HepG2 (cell line): ENCODE results near the gene COX14. TPM values are rescaled to one million over a fixed set of nuclear protein-coding genes. Genes with fewer than 3 reads are reported as not detected.

Experiments used
- CBX1 ChIP-seq: IDR thresholded peaks from one replicate; pipeline ENCODE4 v1.6.1; 2016; ENCODE audit warnings: antibody characterized with exemption, low read depth
- ESRRA ChIP-seq: sonication (generic); formaldehyde crosslinking; IDR thresholded peaks from 2 replicates; pipeline ENCODE4 v1.5.1; 2020; ENCODE audit warnings: mild to moderate bottlenecking, low read depth, missing genetic modification reagents
- HOXD1 ChIP-seq: sonication (generic); formaldehyde crosslinking; IDR thresholded peaks from 2 replicates; pipeline ENCODE4 v1.5.0; 2020; ENCODE audit warnings: missing genetic modification reagents
- KLF13 ChIP-seq: sonication (generic); formaldehyde crosslinking; IDR thresholded peaks from 2 replicates; pipeline ENCODE4 v1.4.0; 2020; ENCODE audit warnings: mild to moderate bottlenecking, missing genetic modification reagents
- MBNL3 ChIP-seq: fragments of 250-450 bp; sonication (Bioruptor Pico); conservative IDR thresholded peaks from 2 replicates; pipeline ENCODE4 v1.8.0; 2022; ENCODE audit warnings: mild to moderate bottlenecking, inconsistent platforms
- MEF2D ChIP-seq: sonication (generic); formaldehyde crosslinking; IDR thresholded peaks from 2 replicates; pipeline ENCODE4 v1.5.1; 2020; ENCODE audit warnings: mild to moderate bottlenecking, missing genetic modification reagents
- RAD51 ChIP-seq: fragments of 450-650 bp; IDR thresholded peaks from 2 replicates; pipeline ENCODE4 v1.6.1; 2016; ENCODE audit warnings: borderline replicate concordance
- TBX2 ChIP-seq: sonication (generic); formaldehyde crosslinking; IDR thresholded peaks from 2 replicates; pipeline ENCODE4 v1.5.0; 2020; ENCODE audit warnings: missing genetic modification reagents, mild to moderate bottlenecking, borderline replicate concordance
- TCF7L2 ChIP-seq: IDR thresholded peaks from 2 replicates; pipeline ENCODE4 v1.6.1; 2011; ENCODE audit warnings: mild to moderate bottlenecking, low read depth, low read length, moderate library complexity
- THRA ChIP-seq: sonication (generic); formaldehyde crosslinking; IDR thresholded peaks from 2 replicates; pipeline ENCODE4 v1.4.0; 2020; ENCODE audit warnings: missing genetic modification reagents, borderline replicate concordance
- TOE1 ChIP-seq: sonication (generic); formaldehyde crosslinking; IDR thresholded peaks from 2 replicates; pipeline ENCODE4 v1.4.0; 2020; ENCODE audit warnings: mild to moderate bottlenecking, missing genetic modification reagents
- YEATS4 ChIP-seq: sonication (generic); formaldehyde crosslinking; IDR thresholded peaks from 2 replicates; pipeline ENCODE4 v1.4.0; 2020; ENCODE audit warnings: missing genetic modification reagents, borderline replicate concordance
- ZBTB25 ChIP-seq: IDR thresholded peaks from 2 replicates; pipeline ENCODE4 v1.6.1; 2018; ENCODE audit warnings: missing genetic modification reagents
- ZBTB26 ChIP-seq: IDR thresholded peaks from 2 replicates; pipeline ENCODE4 v1.6.1; 2016; ENCODE audit warnings: missing compliant biosample characterization, missing genetic modification reagents, borderline replicate concordance
- ZNF180 ChIP-seq: sonication (generic); formaldehyde crosslinking; IDR thresholded peaks from 2 replicates; pipeline ENCODE4 v1.4.0; 2020; ENCODE audit warnings: low read depth, missing genetic modification reagents, borderline replicate concordance
- ZNF235 ChIP-seq: sonication (generic); formaldehyde crosslinking; IDR thresholded peaks from 2 replicates; pipeline ENCODE4 v1.8.1; 2023; ENCODE audit warnings: mild to moderate bottlenecking, missing genetic modification reagents, borderline replicate concordance
- ZNF260 ChIP-seq: sonication (generic); formaldehyde crosslinking; IDR thresholded peaks from 2 replicates; pipeline ENCODE4 v1.4.0; 2020; ENCODE audit warnings: missing genetic modification reagents, low read depth, mild to moderate bottlenecking, borderline replicate concordance
- ZNF431 ChIP-seq: sonication (generic); formaldehyde crosslinking; IDR thresholded peaks from 2 replicates; pipeline ENCODE4 v1.9.0; 2022; ENCODE audit warnings: missing genetic modification reagents, low read depth, mild to moderate bottlenecking, borderline replicate concordance
- ZNF530 ChIP-seq: sonication (generic); formaldehyde crosslinking; IDR thresholded peaks from 2 replicates; pipeline ENCODE4 v1.5.0; 2020; ENCODE audit warnings: low read depth, mild to moderate bottlenecking, missing genetic modification reagents
- ZNF703 ChIP-seq: sonication (generic); formaldehyde crosslinking; IDR thresholded peaks from 2 replicates; pipeline ENCODE4 v1.5.1; 2020; ENCODE audit warnings: missing genetic modification reagents, mild to moderate bottlenecking, moderate library complexity, borderline replicate concordance
- ZNF766 ChIP-seq: sonication (generic); formaldehyde crosslinking; IDR thresholded peaks from 2 replicates; pipeline ENCODE4 v1.5.0; 2020; ENCODE audit warnings: missing genetic modification reagents, borderline replicate concordance
- polyA plus RNA-seq, 8 experiments: library from polyadenylated mRNA; depleted of rRNA in 3 of 8; stranded (reverse) in 7 of 8; unstranded in 1 of 8; fragments of >200 nt; fragmentation: Illumina TruSeq in 4 of 8; extraction: Trizol in 4 of 8; gene quantifications; 2 replicates each; pipeline versions ENCODE4 v1.2.1 to v1.2.3, GENCODE V29; 2011 to 2016; ENCODE audit warnings: low read depth in 4 of 8, missing spikeins in 1 of 8, mixed read lengths in 1 of 8; ENCODE audit not compliant: insufficient read depth in 1 of 8
- total RNA-seq, 5 experiments: library from RNA; depleted of rRNA; stranded (reverse); fragments of >200 nt; fragmentation: Illumina TruSeq; extraction: Trizol; gene quantifications; 2 replicates each; pipeline ENCODE4 v1.2.3, GENCODE V29; 2016; ENCODE audit warnings: low read depth in 1 of 5
- TF ChIP-seq, protein P1 (sequence below): sonication (generic); formaldehyde crosslinking; IDR thresholded peaks from 2 replicates; pipeline ENCODE4 v1.4.0; 2020; ENCODE audit warnings: missing genetic modification reagents
- TF ChIP-seq, protein P2 (sequence below): sonication (generic); formaldehyde crosslinking; IDR thresholded peaks from 2 replicates; pipeline ENCODE4 v1.4.0; 2020; ENCODE audit warnings: missing genetic modification reagents

COX14 gene
- total and polyA plus RNA-seq, 2 of the 13 experiments (the other 11 are each of a cell fraction or from before 2014, with no cell fraction given) = 53.0 to 71.6 TPM

GRCh38 chr12:50082644-50083043 is 29.4 kb upstream of the COX14 start (continued):
- TF ChIP-seq, protein P1, sequence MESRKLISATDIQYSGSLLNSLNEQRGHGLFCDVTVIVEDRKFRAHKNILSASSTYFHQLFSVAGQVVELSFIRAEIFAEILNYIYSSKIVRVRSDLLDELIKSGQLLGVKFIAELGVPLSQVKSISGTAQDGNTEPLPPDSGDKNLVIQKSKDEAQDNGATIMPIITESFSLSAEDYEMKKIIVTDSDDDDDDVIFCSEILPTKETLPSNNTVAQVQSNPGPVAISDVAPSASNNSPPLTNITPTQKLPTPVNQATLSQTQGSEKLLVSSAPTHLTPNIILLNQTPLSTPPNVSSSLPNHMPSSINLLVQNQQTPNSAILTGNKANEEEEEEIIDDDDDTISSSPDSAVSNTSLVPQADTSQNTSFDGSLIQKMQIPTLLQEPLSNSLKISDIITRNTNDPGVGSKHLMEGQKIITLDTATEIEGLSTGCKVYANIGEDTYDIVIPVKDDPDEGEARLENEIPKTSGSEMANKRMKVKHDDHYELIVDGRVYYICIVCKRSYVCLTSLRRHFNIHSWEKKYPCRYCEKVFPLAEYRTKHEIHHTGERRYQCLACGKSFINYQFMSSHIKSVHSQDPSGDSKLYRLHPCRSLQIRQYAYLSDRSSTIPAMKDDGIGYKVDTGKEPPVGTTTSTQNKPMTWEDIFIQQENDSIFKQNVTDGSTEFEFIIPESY (CRISPR knock-in tag) = no peak
- TF ChIP-seq TCF7L2 = no peak
- TF ChIP-seq ZNF530 (CRISPR knock-in tag) = no peak
- TF ChIP-seq HOXD1 (CRISPR knock-in tag) = no peak
- no peak for TF ChIP-seq MBNL3
- TF ChIP-seq ZBTB26 (CRISPR knock-in tag) = no peak
- no peak for TF ChIP-seq RAD51
- no peak for TF ChIP-seq MEF2D (CRISPR knock-in tag)
- no peak for TF ChIP-seq THRA (CRISPR knock-in tag)
- TF ChIP-seq CBX1 = no peak
- TF ChIP-seq TOE1 (CRISPR knock-in tag) = no peak
- no peak for TF ChIP-seq ZNF766
- no peak for TF ChIP-seq ZNF235 (CRISPR knock-in tag)
- no peak for TF ChIP-seq KLF13
- no peak for TF ChIP-seq YEATS4 (CRISPR knock-in tag)
- no peak for TF ChIP-seq ZNF431 (CRISPR knock-in tag)
- no peak for TF ChIP-seq ZNF180
- TF ChIP-seq ZNF260 (CRISPR knock-in tag) = no peak
- TF ChIP-seq ZNF703 (CRISPR knock-in tag) = no peak
- TF ChIP-seq, protein P2, sequence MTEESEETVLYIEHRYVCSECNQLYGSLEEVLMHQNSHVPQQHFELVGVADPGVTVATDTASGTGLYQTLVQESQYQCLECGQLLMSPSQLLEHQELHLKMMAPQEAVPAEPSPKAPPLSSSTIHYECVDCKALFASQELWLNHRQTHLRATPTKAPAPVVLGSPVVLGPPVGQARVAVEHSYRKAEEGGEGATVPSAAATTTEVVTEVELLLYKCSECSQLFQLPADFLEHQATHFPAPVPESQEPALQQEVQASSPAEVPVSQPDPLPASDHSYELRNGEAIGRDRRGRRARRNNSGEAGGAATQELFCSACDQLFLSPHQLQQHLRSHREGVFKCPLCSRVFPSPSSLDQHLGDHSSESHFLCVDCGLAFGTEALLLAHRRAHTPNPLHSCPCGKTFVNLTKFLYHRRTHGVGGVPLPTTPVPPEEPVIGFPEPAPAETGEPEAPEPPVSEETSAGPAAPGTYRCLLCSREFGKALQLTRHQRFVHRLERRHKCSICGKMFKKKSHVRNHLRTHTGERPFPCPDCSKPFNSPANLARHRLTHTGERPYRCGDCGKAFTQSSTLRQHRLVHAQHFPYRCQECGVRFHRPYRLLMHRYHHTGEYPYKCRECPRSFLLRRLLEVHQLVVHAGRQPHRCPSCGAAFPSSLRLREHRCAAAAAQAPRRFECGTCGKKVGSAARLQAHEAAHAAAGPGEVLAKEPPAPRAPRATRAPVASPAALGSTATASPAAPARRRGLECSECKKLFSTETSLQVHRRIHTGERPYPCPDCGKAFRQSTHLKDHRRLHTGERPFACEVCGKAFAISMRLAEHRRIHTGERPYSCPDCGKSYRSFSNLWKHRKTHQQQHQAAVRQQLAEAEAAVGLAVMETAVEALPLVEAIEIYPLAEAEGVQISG (CRISPR knock-in tag) = peak; percentile 93
- TF ChIP-seq TBX2 (CRISPR knock-in tag) = peak; percentile 60
- TF ChIP-seq ESRRA (CRISPR knock-in tag) = no peak
- 0 out of 2 replicates have a peak, but pooled peaks have one; percentile 29 for TF ChIP-seq ZBTB25
